DND-41 (cell line): Measurements from ENCODE around the gene LSM8.

ENCODE experiments used
- ATAC-seq: fragments of 200-7000 bp; cut with Tn5 transposase; 3 replicates; pipeline ENCODE4 v1.9.1; 2021; ENCODE audit warnings: low read depth; ENCODE audit not compliant: insufficient read depth
- DNase-seq: peaks from one replicate; pipeline ENCODE4 v3.0.0-alpha.2; 2020
- H2AFZ ChIP-seq: 2 replicates; pipeline ENCODE4 v1.6.0; 2012; ENCODE audit warnings: low read depth, low read length
- H3K27ac ChIP-seq: 2 replicates; pipeline ENCODE4 v1.5.1; 2012; ENCODE audit warnings: low read length, inconsistent platforms
- H3K27me3 ChIP-seq: fragments of 200-600 bp; sonication (generic); 2 replicates; pipeline ENCODE4 v1.6.0; 2012; ENCODE audit warnings: low read length, mild to moderate bottlenecking, inconsistent platforms; ENCODE audit not compliant: insufficient read depth, poor library complexity
- H3K36me3 ChIP-seq: 2 replicates; pipeline ENCODE4 v1.5.1; 2012; ENCODE audit warnings: low read length, inconsistent platforms; ENCODE audit not compliant: insufficient read depth
- H3K4me1 ChIP-seq: 2 replicates; pipeline ENCODE4 v1.5.1; 2012; ENCODE audit warnings: mild to moderate bottlenecking, low read length; ENCODE audit not compliant: insufficient read depth
- H3K4me2 ChIP-seq: 2 replicates; pipeline ENCODE4 v1.6.0; 2012; ENCODE audit warnings: mild to moderate bottlenecking, moderate library complexity, low read length, inconsistent platforms; ENCODE audit not compliant: insufficient read depth
- H3K4me3 ChIP-seq, 2 experiments: fragments of 200-600 bp in 1 of 2; shearing (Covaris generic) in 1 of 2; 2 replicates each; pipeline ENCODE4 v1.5.1; 2012 to 2016; ENCODE audit warnings: inconsistent platforms in 2 of 2, low read length in 2 of 2, mild to moderate bottlenecking in 2 of 2, low read depth in 1 of 2, moderate library complexity in 1 of 2
- H3K79me2 ChIP-seq: 2 replicates; pipeline ENCODE4 v1.6.0; 2012; ENCODE audit warnings: low read length, inconsistent platforms; ENCODE audit not compliant: insufficient read depth
- H3K9ac ChIP-seq: 2 replicates; pipeline ENCODE4 v1.6.0; 2012; ENCODE audit warnings: low read depth, mild to moderate bottlenecking, inconsistent platforms, low read length, moderate library complexity
- H3K9me3 ChIP-seq: 2 replicates; pipeline ENCODE4 v1.5.1; 2012; ENCODE audit warnings: low read length, moderate library complexity, mild to moderate bottlenecking, inconsistent platforms; ENCODE audit not compliant: insufficient read depth, severe bottlenecking
- H4K20me1 ChIP-seq: 2 replicates; pipeline ENCODE4 v1.6.0; 2012; ENCODE audit warnings: low read length; ENCODE audit not compliant: insufficient read depth
- CTCF ChIP-seq: IDR thresholded peaks from 2 replicates; pipeline ENCODE4 v1.5.1; 2012; ENCODE audit warnings: borderline replicate concordance, low read length, moderate library complexity, mild to moderate bottlenecking; ENCODE audit not compliant: poor library complexity, severe bottlenecking; ENCODE audit errors: extremely low read depth
- EZH2 ChIP-seq: IDR thresholded peaks from 3 replicates; pipeline ENCODE4 v1.6.1; 2012; ENCODE audit warnings: borderline replicate concordance, low read depth, mild to moderate bottlenecking, moderate library complexity, low read length, inconsistent platforms; ENCODE audit not compliant: severe bottlenecking

Gene LSM8

DNA sequence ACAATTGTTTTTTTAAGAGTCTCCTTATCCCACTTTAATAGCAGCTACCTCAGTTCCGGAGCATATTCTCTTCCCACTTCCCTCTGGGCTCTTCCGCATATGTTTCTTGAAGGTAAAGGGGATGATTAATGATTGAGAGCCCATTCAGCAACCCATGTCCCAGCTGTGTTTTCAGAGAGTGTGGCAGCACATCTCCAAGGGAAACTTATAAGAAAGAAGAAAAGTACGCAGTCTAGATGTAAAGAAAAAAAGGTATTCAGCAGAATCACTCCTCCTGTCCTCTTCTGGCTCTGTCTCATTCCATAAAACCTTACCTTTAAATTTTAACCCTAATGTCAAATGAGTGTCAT, 30.8 kb downstream of the LSM8 start:
- no peak for DNase-seq
- peak overlapping the region; percentile 72 for H3K27ac ChIP-seq
- no peaks in the 10 kb centered on the region for H4K20me1 ChIP-seq
- H3K4me2 ChIP-seq: peak overlapping the region; percentile 69
- no peak for TF ChIP-seq CTCF
- no peak for TF ChIP-seq EZH2
- no peak for ATAC-seq
- peak overlapping the region; percentile 62 for H3K9ac ChIP-seq
- no peaks in the 10 kb centered on the region for H3K9me3 ChIP-seq
- no peaks in the 10 kb centered on the region for H3K27me3 ChIP-seq
- H3K79me2 ChIP-seq: peaks cover 3% of the 10 kb centered on the region; the same call in 1 of the 2 replicates
- H3K36me3 ChIP-seq: no peaks in the 10 kb centered on the region
- H2AFZ ChIP-seq: peak overlapping the region; percentile 79
- H3K4me1 ChIP-seq: peaks cover 14% of the 10 kb centered on the region; the same call in 1 of the 2 replicates
- H3K4me3 ChIP-seq: peak overlapping the region; percentile 37 to 71; a peak in 3 of 4 replicates

DNA sequence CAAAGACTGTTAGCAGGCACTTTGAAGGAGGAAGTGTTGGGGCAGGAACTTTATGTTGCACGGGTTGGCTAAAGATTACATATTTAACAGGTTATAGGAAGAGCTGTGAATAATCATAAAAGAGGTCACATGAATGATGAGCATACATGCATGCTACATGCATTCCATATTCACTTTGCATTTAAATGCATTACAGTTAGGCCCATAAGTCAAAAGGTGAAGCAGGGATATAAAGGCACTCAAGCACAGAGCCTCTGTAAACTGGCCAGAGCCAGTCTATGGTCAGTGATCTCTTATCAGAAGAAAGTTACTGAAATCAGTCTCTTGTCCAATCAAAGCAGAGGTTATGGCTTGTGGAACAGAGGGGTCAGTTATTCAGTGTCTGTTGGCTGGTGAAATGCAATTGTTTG, 33.3 kb downstream of the LSM8 start:
- H3K79me2 ChIP-seq: peaks cover 3% of the 10 kb centered on the region; the same call in 1 of the 2 replicates
- peaks cover 14% of the 10 kb centered on the region; the same call in 1 of the 2 replicates for H3K4me1 ChIP-seq
- TF ChIP-seq CTCF (no peak), EZH2 (no peak)
- no peaks in the 10 kb centered on the region for H3K36me3 ChIP-seq
- H3K9ac ChIP-seq: no peak overlapping the region
- H4K20me1 ChIP-seq: no peaks in the 10 kb centered on the region
- no peak overlapping the region for H3K27ac ChIP-seq
- H2AFZ ChIP-seq: no peak overlapping the region
- no peak overlapping the region for H3K4me3 ChIP-seq
- no peak for ATAC-seq
- no peak for DNase-seq
- no peak overlapping the region for H3K4me2 ChIP-seq
- H3K9me3 ChIP-seq: no peaks in the 10 kb centered on the region
- H3K27me3 ChIP-seq: no peaks in the 10 kb centered on the region

DNA sequence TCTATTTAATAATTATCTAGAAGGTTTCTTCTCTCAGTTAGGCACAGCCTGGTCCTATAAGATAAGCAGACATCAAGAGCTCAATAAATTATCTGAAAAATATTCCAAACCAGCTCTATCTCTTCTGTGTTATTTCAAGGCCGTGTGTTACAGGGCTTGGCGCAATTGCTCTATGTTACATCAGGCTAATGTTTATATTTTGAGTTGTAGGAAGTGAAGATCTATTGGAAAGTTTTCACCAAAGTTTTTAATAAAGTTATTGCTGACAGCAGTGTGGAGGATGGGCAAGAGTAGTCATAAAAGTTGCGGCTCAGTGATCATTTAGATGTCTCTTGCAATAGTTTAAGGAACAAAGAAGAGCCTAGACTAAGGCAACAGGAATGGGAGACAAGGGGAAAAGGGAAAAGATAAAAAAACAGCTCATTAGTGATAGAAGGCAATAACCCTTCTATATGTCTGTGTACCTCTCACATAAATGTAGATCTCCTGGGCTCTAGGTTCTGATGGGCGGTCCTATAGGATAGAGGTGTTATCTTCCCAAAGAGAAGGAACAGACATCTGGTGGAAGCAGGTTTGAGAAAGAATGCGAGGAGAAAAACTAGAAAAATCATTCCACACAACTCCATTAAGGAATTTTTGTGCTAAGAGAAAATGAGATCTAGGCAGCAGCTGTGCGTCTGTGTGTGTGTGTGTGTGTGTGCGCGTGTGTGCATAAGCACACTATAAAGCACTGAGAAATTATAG, 34.6 kb downstream of the LSM8 start:
- no peak overlapping the region for H3K27ac ChIP-seq
- TF ChIP-seq CTCF (no peak), EZH2 (no peak)
- no peak overlapping the region for H2AFZ ChIP-seq
- ATAC-seq: no peak
- peaks cover 14% of the 10 kb centered on the region; the same call in 1 of the 2 replicates for H3K4me1 ChIP-seq
- H3K4me2 ChIP-seq: no peak overlapping the region
- H4K20me1 ChIP-seq: no peaks in the 10 kb centered on the region
- no peaks in the 10 kb centered on the region for H3K36me3 ChIP-seq
- no peak for DNase-seq
- no peak overlapping the region for H3K4me3 ChIP-seq
- H3K9me3 ChIP-seq: no peaks in the 10 kb centered on the region
- no peaks in the 10 kb centered on the region for H3K27me3 ChIP-seq
- H3K79me2 ChIP-seq: peaks cover 3% of the 10 kb centered on the region; the same call in 1 of the 2 replicates
- no peak overlapping the region for H3K9ac ChIP-seq
